Measurements from ENCODE around the gene ACOT11. TPM values are rescaled to one million over a fixed set of nuclear protein-coding genes. Genes with fewer than 3 reads are reported as not detected.

Gene ACOT11
- total and polyA plus RNA-seq, 12 donors: 25.8 to 77.2 (median 54.7) TPM

GRCh38 chr1:54499360-54500106, 48.5 kb upstream of the ACOT11 start:
- WGBS, 2 donors: 1 to 2% methylated on average over 44 to 50 of the region's 50 CpGs
- DNase-seq (no peak), ATAC-seq (peak; percentile 47 to 80 (median 66))
- H3K27me3 ChIP-seq: peaks cover 0 to 63% (median 45%) of the 10 kb centered on the region in 7 donors
- H3K9me3 ChIP-seq: peaks cover 0 to 10% (median 0%) of the 10 kb centered on the region in 11 donors
- peaks cover 0 to 16% (median 13%) of the 10 kb centered on the region in 9 donors for H3K4me1 ChIP-seq
- H3K4me3 ChIP-seq: peak overlapping the region in 9 of 10 donors; percentile 24 to 52 (median 47)
- H3K36me3 ChIP-seq: no peaks in the 10 kb centered on the region
- intact Hi-C loops (cut with DNase I): loop anchor here in 4 of 10 donors (10.0 kb wide), 2 partner anchors 305 to 635 kb away; partner anchors contain the start of gene TTC22 (in 3 of the 4)
- H3K27ac ChIP-seq: no peak overlapping the region
- peak in 6 of 9 donors; percentile 41 to 54 (median 46) for TF ChIP-seq CTCF (IDR thresholded peaks at IDR 0.05)

GRCh38 chr1:54500107-54500431, 48.0 kb upstream of the ACOT11 start:
- H3K4me3 ChIP-seq: peak overlapping the region in 2 of 10 donors; percentile 31 to 49

GRCh38 chr1:54501849-54502248, 46.2 kb upstream of the ACOT11 start:
- Histone ChIP-seq H3K27ac (no peak overlapping the region), H3K27me3 (peaks cover 0 to 60% (median 43%) of the 10 kb centered on the region in 7 donors), H3K36me3 (no peaks in the 10 kb centered on the region), H3K9me3 (peaks cover 0 to 10% (median 0%) of the 10 kb centered on the region in 11 donors), H3K4me3 (no peak overlapping the region), H3K4me1 (peaks cover 0 to 16% (median 13%) of the 10 kb centered on the region in 9 donors)
- WGBS, 2 donors: 76 to 77% methylated on average over 5 of the region's 5 CpGs
- DNase-seq (no peak), ATAC-seq (no peak)
- TF ChIP-seq CTCF (IDR thresholded peaks at IDR 0.05): no peak
- intact Hi-C loops (cut with DNase I): no loop called here

More at GRCh38 chr1:54500107-54500431, 48.0 kb upstream of the ACOT11 start:
- peaks cover 0 to 63% (median 45%) of the 10 kb centered on the region in 7 donors for H3K27me3 ChIP-seq
- no peak overlapping the region for H3K27ac ChIP-seq
- ATAC-seq (peak in 5 of 8 donors; percentile 21 to 36 (median 23)), DNase-seq (no peak)
- intact Hi-C loops (cut with DNase I): no loop called here
- 46 to 52% methylated on average over 10 of the region's 10 CpGs for WGBS, 2 donors
- H3K36me3 ChIP-seq: no peaks in the 10 kb centered on the region
- no peak for TF ChIP-seq CTCF (IDR thresholded peaks at IDR 0.05)
- peaks cover 0 to 10% (median 0%) of the 10 kb centered on the region in 11 donors for H3K9me3 ChIP-seq
- peaks cover 0 to 16% (median 13%) of the 10 kb centered on the region in 9 donors for H3K4me1 ChIP-seq

- DNase-seq: no peak
- WGBS, 2 donors: 73 to 78% methylated on average over 5 of the region's 5 CpGs
- no peak for ATAC-seq
- no peak overlapping the region for H3K4me3 ChIP-seq
- peaks cover 0 to 8% (median 0%) of the 10 kb centered on the region in 11 donors for H3K9me3 ChIP-seq
- peaks cover 0 to 58% (median 42%) of the 10 kb centered on the region in 7 donors for H3K27me3 ChIP-seq
- intact Hi-C loops (cut with DNase I): no loop called here
- no peak for TF ChIP-seq CTCF (IDR thresholded peaks at IDR 0.05)
- H3K27ac ChIP-seq: no peak overlapping the region
- no peaks in the 10 kb centered on the region for H3K36me3 ChIP-seq
- H3K4me1 ChIP-seq: peaks cover 0 to 16% (median 13%) of the 10 kb centered on the region in 9 donors
Measured at GRCh38 chr1:54502342-54502741, 45.7 kb upstream of the ACOT11 start.

Data from heart right ventricle (tissue), 16 donors.